NB4 (cell line): ENCODE results near the gene RPL36.

Experiments
- CTCF ChIP-seq: IDR thresholded peaks from one replicate; pipeline ENCODE4 v1.5.1; 2012; ENCODE audit warnings: low read depth, low read length
- POLR2A ChIP-seq: IDR thresholded peaks from 2 replicates; pipeline ENCODE4 v1.6.1; 2011; ENCODE audit warnings: mild to moderate bottlenecking; ENCODE audit not compliant: insufficient read length; ENCODE audit errors: extremely low read depth

GRCh38 chr19:5713228-5713627 lies 23.1 kb downstream of the RPL36 start:
- TF ChIP-seq CTCF (no peak), POLR2A (no peak)
